ENCODE results near the gene USP6NL. TPM values are rescaled to one million over a fixed set of nuclear protein-coding genes. Genes with fewer than 3 reads are reported as not detected.

USP6NL gene
- polyA plus RNA-seq, 1 experiment = 13.0 TPM

GRCh38 chr10:11548768-11549099 lies 62.7 kb downstream of the USP6NL start:
- no peak for TF ChIP-seq CTCF (IDR thresholded peaks at IDR 0.05; ENCODE audit: low read depth, low read length)
- CTCF ChIA-PET = interaction anchor here (1.3 kb wide), 1 partner anchor 33 kb away, joined by 4 read pairs; no protein-coding TSS in a partner anchor
- no peak overlapping the region for H3K4me3 ChIP-seq (ENCODE audit: low read depth, low read length)
- POLR2A ChIA-PET = no interaction called here
- no peak for DNase-seq (ENCODE audit: low read depth, low spot score)
- no peaks in the 10 kb centered on the region for H3K27me3 ChIP-seq (ENCODE audit: control insufficient read depth, insufficient read depth, low read length)
- H3K27ac ChIP-seq (ENCODE audit: low read depth, low read length) = no peak overlapping the region
- no peaks in the 10 kb centered on the region; the same call in 1 of the 2 replicates for H3K9me3 ChIP-seq (ENCODE audit: control insufficient read depth, insufficient read depth, low read length)

- H3K9me3 ChIP-seq (ENCODE audit: control insufficient read depth, insufficient read depth, low read length) = no peaks in the 10 kb centered on the region; the same call in 1 of the 2 replicates
- no peak overlapping the region for H3K27ac ChIP-seq (ENCODE audit: low read depth, low read length)
- no peak for TF ChIP-seq CTCF (IDR thresholded peaks at IDR 0.05; ENCODE audit: low read depth, low read length)
- ChIA-PET POLR2A (no interaction called here), CTCF (interaction anchor here (1.0 to 1.3 kb wide), 2 partner anchors 25 to 33 kb away, joined by 3 to 4 read pairs; no protein-coding TSS in a partner anchor)
- no peak overlapping the region for H3K4me3 ChIP-seq (ENCODE audit: low read depth, low read length)
- no peak for DNase-seq (ENCODE audit: low read depth, low spot score)
- H3K27me3 ChIP-seq (ENCODE audit: control insufficient read depth, insufficient read depth, low read length) = no peaks in the 10 kb centered on the region
Observed at GRCh38 chr10:11548065-11548767, 63.2 kb downstream of the USP6NL start.

GRCh38 chr10:11546581-11546980 lies 64.9 kb downstream of the USP6NL start:
- no peak overlapping the region for H3K4me3 ChIP-seq (ENCODE audit: low read depth, low read length)
- POLR2A ChIA-PET = no interaction called here
- TF ChIP-seq CTCF (IDR thresholded peaks at IDR 0.05; ENCODE audit: low read depth, low read length) = no peak
- no peaks in the 10 kb centered on the region; the same call in 1 of the 2 replicates for H3K9me3 ChIP-seq (ENCODE audit: control insufficient read depth, insufficient read depth, low read length)
- H3K27me3 ChIP-seq (ENCODE audit: control insufficient read depth, insufficient read depth, low read length) = no peaks in the 10 kb centered on the region
- CTCF ChIA-PET = no interaction called here
- no peak overlapping the region for H3K27ac ChIP-seq (ENCODE audit: low read depth, low read length)
- DNase-seq (ENCODE audit: low read depth, low spot score) = no peak

- DNase-seq (ENCODE audit: low read depth, low spot score) = no peak
- Histone ChIP-seq H3K9me3 (ENCODE audit: control insufficient read depth, insufficient read depth, low read length) (no peaks in the 10 kb centered on the region), H3K4me3 (ENCODE audit: low read depth, low read length) (no peak overlapping the region), H3K27me3 (ENCODE audit: control insufficient read depth, insufficient read depth, low read length) (no peaks in the 10 kb centered on the region), H3K27ac (ENCODE audit: low read depth, low read length) (no peak overlapping the region)
- POLR2A ChIA-PET = no interaction called here
- TF ChIP-seq CTCF (IDR thresholded peaks at IDR 0.05; ENCODE audit: low read depth, low read length) = no peak
- CTCF ChIA-PET = no interaction called here
Observed at GRCh38 chr10:11541296-11541695, 70.2 kb downstream of the USP6NL start.

- H3K4me3 ChIP-seq (ENCODE audit: low read depth, low read length) = no peak overlapping the region
- no peaks in the 10 kb centered on the region for H3K9me3 ChIP-seq (ENCODE audit: control insufficient read depth, insufficient read depth, low read length)
- no peak overlapping the region for H3K27ac ChIP-seq (ENCODE audit: low read depth, low read length)
- no peak for TF ChIP-seq CTCF (IDR thresholded peaks at IDR 0.05; ENCODE audit: low read depth, low read length)
- POLR2A ChIA-PET = no interaction called here
- CTCF ChIA-PET = no interaction called here
- H3K27me3 ChIP-seq (ENCODE audit: control insufficient read depth, insufficient read depth, low read length) = no peaks in the 10 kb centered on the region
- DNase-seq (ENCODE audit: low read depth, low spot score) = no peak
Observed at GRCh38 chr10:11539191-11539868, 72.1 kb downstream of the USP6NL start.
